ENCODE data around the gene ADAMTS1. TPM values are rescaled to one million over a fixed set of nuclear protein-coding genes. Genes with fewer than 3 reads are reported as not detected.

ADAMTS1 gene
- 165 and 166 TPM in 2 replicates for total RNA-seq (2014; rRNA removed; shearing (Covaris generic))
- polyA plus RNA-seq (2016; fragmentation: Nextera tagmentation; extraction: Ambion mirVana): 211 and 214 TPM in 2 replicates

GRCh38 chr21:26845066-26845758 is at the start of gene ADAMTS1:
ADAMTS1 (minus strand) TSS chr21:26845409; CDS start chr21:26844954, 455 bp downstream.
- H4K20me1 ChIP-seq (ENCODE audit: insufficient read depth): peaks cover 7% of the 10 kb centered on the region; the same call in 1 of the 2 replicates
- no peak for TF ChIP-seq EZH2phosphoT487 (IDR thresholded peaks at IDR 0.05; ENCODE audit: insufficient read depth, low read depth)
- no peak for TF ChIP-seq EZH2 (IDR thresholded peaks at IDR 0.05; ENCODE audit: insufficient read depth, poor library complexity, severe bottlenecking)
- H3K27ac ChIP-seq: peak within 1 kb of the TSS; percentile 84
- H3K4me3 ChIP-seq: peak within 1 kb of the TSS; percentile 93
- peak; percentile 94 for DNase-seq
- H3K9me2 ChIP-seq (ENCODE audit: insufficient read depth): no peaks in the 10 kb centered on the region
- peaks cover 24% of the 10 kb centered on the region for H3K36me3 ChIP-seq (ENCODE audit: low read depth)
- no peaks in the 10 kb centered on the region for H3K27me3 ChIP-seq (replicated peaks; ENCODE audit: insufficient read depth)
- peak within 1 kb of the TSS; percentile 94 for H2AFZ ChIP-seq
- H3K9me3 ChIP-seq (ENCODE audit: low read depth): no peaks in the 10 kb centered on the region
- H3K4me2 ChIP-seq (ENCODE audit: unreplicated experiment): peak within 1 kb of the TSS; percentile 95
- in situ Hi-C loops (cut with MboI): loop anchor here (10.0 kb wide), 1 partner anchor 860 kb away; no protein-coding TSS in a partner anchor
- H3K79me2 ChIP-seq (ENCODE audit: insufficient read depth): peaks cover 43% of the 10 kb centered on the region
- peaks cover 59% of the 10 kb centered on the region for H3F3A ChIP-seq (ENCODE audit: insufficient read depth)
- 0 to 1% methylated on average over 36 to 55 of the region's 56 CpGs for WGBS, 2 experiments (ENCODE audit: low coverage in 1 of 2, low lambda C conversion rate in 2 of 2, missing lambda C conversion rate in 2 of 2)
- H3K4me1 ChIP-seq (ENCODE audit: insufficient read depth): peaks cover 24% of the 10 kb centered on the region
- H3K9ac ChIP-seq: peak within 1 kb of the TSS; percentile 88

GRCh38 chr21:26892151-26892550 is 46.9 kb upstream of the ADAMTS1 start:
- Histone ChIP-seq H3K4me3 (no peak overlapping the region), H4K20me1 (ENCODE audit: insufficient read depth) (no peaks in the 10 kb centered on the region), H3K4me2 (ENCODE audit: unreplicated experiment) (no peak overlapping the region), H3K4me1 (ENCODE audit: insufficient read depth) (peaks cover 2% of the 10 kb centered on the region; the same call in 1 of the 2 replicates), H3F3A (ENCODE audit: insufficient read depth) (peaks cover 5% of the 10 kb centered on the region; the same call in 1 of the 2 replicates), H3K9ac (no peak overlapping the region), H3K9me3 (ENCODE audit: low read depth) (no peaks in the 10 kb centered on the region), H3K36me3 (ENCODE audit: low read depth) (no peaks in the 10 kb centered on the region), H3K9me2 (ENCODE audit: insufficient read depth) (no peaks in the 10 kb centered on the region), H3K27ac (no peak overlapping the region), H2AFZ (no peak overlapping the region), H3K79me2 (ENCODE audit: insufficient read depth) (no peaks in the 10 kb centered on the region), H3K27me3 (replicated peaks; ENCODE audit: insufficient read depth) (no peaks in the 10 kb centered on the region)
- TF ChIP-seq EZH2 (IDR thresholded peaks at IDR 0.05; ENCODE audit: insufficient read depth, poor library complexity, severe bottlenecking) (no peak), EZH2phosphoT487 (IDR thresholded peaks at IDR 0.05; ENCODE audit: insufficient read depth, low read depth) (no peak)
- 66 to 73% methylated on average over 1 of the region's 1 CpG for WGBS, 2 experiments (ENCODE audit: low coverage in 1 of 2, low lambda C conversion rate in 2 of 2, missing lambda C conversion rate in 2 of 2)
- in situ Hi-C loops (cut with MboI): no loop called here
- DNase-seq: no peak

GRCh38 chr21:26888931-26889330 is 43.7 kb upstream of the ADAMTS1 start:
- no peaks in the 10 kb centered on the region for H3K36me3 ChIP-seq (ENCODE audit: low read depth)
- H3K79me2 ChIP-seq (ENCODE audit: insufficient read depth): no peaks in the 10 kb centered on the region
- no peak for DNase-seq
- in situ Hi-C loops (cut with MboI): no loop called here
- H4K20me1 ChIP-seq (ENCODE audit: insufficient read depth): no peaks in the 10 kb centered on the region
- peaks cover 5% of the 10 kb centered on the region; the same call in 1 of the 2 replicates for H3K4me1 ChIP-seq (ENCODE audit: insufficient read depth)
- no peak overlapping the region for H3K9ac ChIP-seq
- H3K27ac ChIP-seq: no peak overlapping the region
- H3K4me2 ChIP-seq (ENCODE audit: unreplicated experiment): no peak overlapping the region
- H3K4me3 ChIP-seq: no peak overlapping the region
- 0 out of 2 replicates have a peak overlapping the region, but pooled peaks have one; percentile 15 for H2AFZ ChIP-seq
- H3K27me3 ChIP-seq (replicated peaks; ENCODE audit: insufficient read depth): no peaks in the 10 kb centered on the region
- H3K9me3 ChIP-seq (ENCODE audit: low read depth): no peaks in the 10 kb centered on the region
- H3F3A ChIP-seq (ENCODE audit: insufficient read depth): peaks cover 10% of the 10 kb centered on the region; the same call in 1 of the 2 replicates
- H3K9me2 ChIP-seq (ENCODE audit: insufficient read depth): no peaks in the 10 kb centered on the region
- no peak for TF ChIP-seq EZH2 (IDR thresholded peaks at IDR 0.05; ENCODE audit: insufficient read depth, poor library complexity, severe bottlenecking)
- TF ChIP-seq EZH2phosphoT487 (IDR thresholded peaks at IDR 0.05; ENCODE audit: insufficient read depth, low read depth): no peak
- WGBS, 2 experiments (ENCODE audit: low coverage in 1 of 2, low lambda C conversion rate in 2 of 2, missing lambda C conversion rate in 2 of 2): 28 to 33% methylated on average over 5 of the region's 5 CpGs

GRCh38 chr21:26888256-26888655 is 43.0 kb upstream of the ADAMTS1 start:
- DNase-seq: no peak
- in situ Hi-C loops (cut with MboI): no loop called here
- Histone ChIP-seq H3K9me3 (ENCODE audit: low read depth) (no peaks in the 10 kb centered on the region), H3K9me2 (ENCODE audit: insufficient read depth) (no peaks in the 10 kb centered on the region), H3K79me2 (ENCODE audit: insufficient read depth) (no peaks in the 10 kb centered on the region), H3F3A (ENCODE audit: insufficient read depth) (peaks cover 10% of the 10 kb centered on the region; the same call in 1 of the 2 replicates), H3K27me3 (replicated peaks; ENCODE audit: insufficient read depth) (no peaks in the 10 kb centered on the region), H3K9ac (no peak overlapping the region), H3K4me3 (no peak overlapping the region), H3K4me1 (ENCODE audit: insufficient read depth) (peaks cover 5% of the 10 kb centered on the region; the same call in 1 of the 2 replicates), H3K4me2 (ENCODE audit: unreplicated experiment) (no peak overlapping the region), H2AFZ (no peak overlapping the region), H3K27ac (no peak overlapping the region), H4K20me1 (ENCODE audit: insufficient read depth) (no peaks in the 10 kb centered on the region), H3K36me3 (ENCODE audit: low read depth) (no peaks in the 10 kb centered on the region)
- no peak for TF ChIP-seq EZH2phosphoT487 (IDR thresholded peaks at IDR 0.05; ENCODE audit: insufficient read depth, low read depth)
- TF ChIP-seq EZH2 (IDR thresholded peaks at IDR 0.05; ENCODE audit: insufficient read depth, poor library complexity, severe bottlenecking): no peak
